ENCODE data around the gene GUCA2B. TPM values are rescaled to one million over a fixed set of nuclear protein-coding genes. Genes with fewer than 3 reads are reported as not detected.

Gene GUCA2B
- total RNA-seq, 1 experiment from 2014 or later, result not detected

- in situ Hi-C loops (cut with HindIII; ENCODE audit: low pct_unique_long_range_greater_than_20kb, low sequenced_read_pairs) (no loop called here), intact Hi-C loops (cut with micrococcal nuclease; ENCODE audit: unreplicated experiment) (no loop called here)
- Histone ChIP-seq H3K27ac (ENCODE audit: low read length) (no peak overlapping the region), H3K4me1 (ENCODE audit: control insufficient read depth, insufficient read depth, low read length) (no peaks in the 10 kb centered on the region; the same call in 1 of the 2 replicates), H3K27me3 (ENCODE audit: control insufficient read depth, insufficient read depth, low read length) (no peaks in the 10 kb centered on the region), H3K4me3 (ENCODE audit: low read depth in 2 of 2, low read length in 2 of 2) (no peak overlapping the region), H3K36me3 (ENCODE audit: control insufficient read depth, insufficient read depth, low read length) (no peaks in the 10 kb centered on the region; the same call in 1 of the 2 replicates), H3K9me3 (ENCODE audit: control insufficient read depth, insufficient read depth, low read depth, low read length) (no peaks in the 10 kb centered on the region)
- BruUV-seq (replicated peaks), result no TSS peak
- no peak for DNase-seq (ENCODE audit: low read depth, low spot score)
- ChIA-PET POLR2A (no interaction called here), CTCF (no interaction called here)
- TF ChIP-seq POLR2AphosphoS5 (IDR thresholded peaks at IDR 0.05; ENCODE audit: low read depth, low read length) (no peak), REST (IDR thresholded peaks at IDR 0.05; ENCODE audit: insufficient read depth in 1 of 2, low read depth in 2 of 2, low read length in 1 of 2) (no peak), TCF7L2 (IDR thresholded peaks at IDR 0.05; ENCODE audit: low read depth, low read length) (no peak), SIN3A (IDR thresholded peaks at IDR 0.05; ENCODE audit: borderline replicate concordance, insufficient read depth, low read depth, low read length) (no peak)
- TF ChIP-seq, protein P1, sequence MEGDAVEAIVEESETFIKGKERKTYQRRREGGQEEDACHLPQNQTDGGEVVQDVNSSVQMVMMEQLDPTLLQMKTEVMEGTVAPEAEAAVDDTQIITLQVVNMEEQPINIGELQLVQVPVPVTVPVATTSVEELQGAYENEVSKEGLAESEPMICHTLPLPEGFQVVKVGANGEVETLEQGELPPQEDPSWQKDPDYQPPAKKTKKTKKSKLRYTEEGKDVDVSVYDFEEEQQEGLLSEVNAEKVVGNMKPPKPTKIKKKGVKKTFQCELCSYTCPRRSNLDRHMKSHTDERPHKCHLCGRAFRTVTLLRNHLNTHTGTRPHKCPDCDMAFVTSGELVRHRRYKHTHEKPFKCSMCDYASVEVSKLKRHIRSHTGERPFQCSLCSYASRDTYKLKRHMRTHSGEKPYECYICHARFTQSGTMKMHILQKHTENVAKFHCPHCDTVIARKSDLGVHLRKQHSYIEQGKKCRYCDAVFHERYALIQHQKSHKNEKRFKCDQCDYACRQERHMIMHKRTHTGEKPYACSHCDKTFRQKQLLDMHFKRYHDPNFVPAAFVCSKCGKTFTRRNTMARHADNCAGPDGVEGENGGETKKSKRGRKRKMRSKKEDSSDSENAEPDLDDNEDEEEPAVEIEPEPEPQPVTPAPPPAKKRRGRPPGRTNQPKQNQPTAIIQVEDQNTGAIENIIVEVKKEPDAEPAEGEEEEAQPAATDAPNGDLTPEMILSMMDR (IDR thresholded peaks at IDR 0.05), result no peak
- no peak for ATAC-seq
Observed at GRCh38 chr1:42168391-42168670, 15.1 kb downstream of the GUCA2B start.

DNA sequence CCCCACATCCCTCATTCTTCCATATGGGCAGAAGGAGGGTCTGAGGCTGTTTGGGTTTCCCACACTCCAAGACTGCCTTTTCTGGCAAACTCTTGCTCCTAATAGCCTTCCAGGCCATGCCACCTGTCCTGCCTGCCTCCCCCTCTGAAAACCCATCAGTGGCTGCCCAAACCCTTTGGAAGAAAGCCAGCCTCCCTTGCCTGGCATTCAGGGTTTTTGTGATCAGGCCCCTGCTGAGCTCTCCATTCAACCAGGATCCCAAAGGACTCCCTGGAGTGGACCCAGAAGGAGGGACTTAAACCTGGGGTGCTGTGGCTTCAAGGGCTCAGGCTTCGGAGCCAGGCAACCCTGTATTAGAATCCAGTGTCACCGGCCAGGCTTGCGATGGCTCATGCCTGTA lies 15.6 kb downstream of the GUCA2B start:
- no peaks in the 10 kb centered on the region; the same call in 1 of the 2 replicates for H3K4me1 ChIP-seq (ENCODE audit: control insufficient read depth, insufficient read depth, low read length)
- no peak overlapping the region for H3K4me3 ChIP-seq (ENCODE audit: low read depth in 2 of 2, low read length in 2 of 2)
- no peak for TF ChIP-seq SIN3A (IDR thresholded peaks at IDR 0.05; ENCODE audit: borderline replicate concordance, insufficient read depth, low read depth, low read length)
- no peak for TF ChIP-seq TCF7L2 (IDR thresholded peaks at IDR 0.05; ENCODE audit: low read depth, low read length)
- no peaks in the 10 kb centered on the region for H3K27me3 ChIP-seq (ENCODE audit: control insufficient read depth, insufficient read depth, low read length)
- DNase-seq (ENCODE audit: low read depth, low spot score) (no peak), ATAC-seq (no peak)
- intact Hi-C loops (cut with micrococcal nuclease; ENCODE audit: unreplicated experiment) (no loop called here), in situ Hi-C loops (cut with HindIII; ENCODE audit: low pct_unique_long_range_greater_than_20kb, low sequenced_read_pairs) (no loop called here)
- POLR2A ChIA-PET, result no interaction called here
- no TSS peak for BruUV-seq (replicated peaks)
- H3K9me3 ChIP-seq (ENCODE audit: control insufficient read depth, insufficient read depth, low read depth, low read length), result no peaks in the 10 kb centered on the region
- H3K36me3 ChIP-seq (ENCODE audit: control insufficient read depth, insufficient read depth, low read length), result no peaks in the 10 kb centered on the region; the same call in 1 of the 2 replicates
- H3K27ac ChIP-seq (ENCODE audit: low read length), result no peak overlapping the region
- CTCF ChIA-PET, result no interaction called here

- Histone ChIP-seq H3K9me3 (ENCODE audit: control insufficient read depth, insufficient read depth, low read depth, low read length) (no peaks in the 10 kb centered on the region), H3K4me1 (ENCODE audit: control insufficient read depth, insufficient read depth, low read length) (no peaks in the 10 kb centered on the region; the same call in 1 of the 2 replicates), H3K36me3 (ENCODE audit: control insufficient read depth, insufficient read depth, low read length) (no peaks in the 10 kb centered on the region; the same call in 1 of the 2 replicates), H3K27me3 (ENCODE audit: control insufficient read depth, insufficient read depth, low read length) (no peaks in the 10 kb centered on the region), H3K27ac (ENCODE audit: low read length) (no peak overlapping the region), H3K4me3 (ENCODE audit: low read depth in 2 of 2, low read length in 2 of 2) (no peak overlapping the region)
- CTCF ChIA-PET, result interaction anchor here (0.6 kb wide), 1 partner anchor 42 kb away, joined by 5 read pairs; no protein-coding TSS in a partner anchor
- intact Hi-C loops (cut with micrococcal nuclease; ENCODE audit: unreplicated experiment), result loop anchor here (10.0 kb wide), 1 partner anchor 144 kb away; no protein-coding TSS in a partner anchor
- DNase-seq (ENCODE audit: low read depth, low spot score) (no peak), ATAC-seq (no peak)
- TF ChIP-seq SIN3A (IDR thresholded peaks at IDR 0.05; ENCODE audit: borderline replicate concordance, insufficient read depth, low read depth, low read length) (no peak), POLR2AphosphoS5 (IDR thresholded peaks at IDR 0.05; ENCODE audit: low read depth, low read length) (no peak), TCF7L2 (IDR thresholded peaks at IDR 0.05; ENCODE audit: low read depth, low read length) (no peak), REST (IDR thresholded peaks at IDR 0.05; ENCODE audit: insufficient read depth in 1 of 2, low read depth in 2 of 2, low read length in 1 of 2) (no peak)
- TF ChIP-seq, protein P1 (IDR thresholded peaks at IDR 0.05), result no peak
- BruUV-seq (replicated peaks), result no TSS peak
- POLR2A ChIA-PET, result no interaction called here
- in situ Hi-C loops (cut with HindIII; ENCODE audit: low pct_unique_long_range_greater_than_20kb, low sequenced_read_pairs), result no loop called here
Observed at GRCh38 chr1:42170779-42171621, 17.8 kb downstream of the GUCA2B start.
